ENCODE data around the gene GRK6. TPM values are rescaled to one million over a fixed set of nuclear protein-coding genes. Genes with fewer than 3 reads are reported as not detected.
A peak's percentile ranks its signal among the peaks of the same experiment; 100 is the strongest.

Gene GRK6
- total and polyA plus RNA-seq, 2 of the 4 experiments (the other 2 are of a cell fraction) = 25.3 to 30.1 TPM

DNA sequence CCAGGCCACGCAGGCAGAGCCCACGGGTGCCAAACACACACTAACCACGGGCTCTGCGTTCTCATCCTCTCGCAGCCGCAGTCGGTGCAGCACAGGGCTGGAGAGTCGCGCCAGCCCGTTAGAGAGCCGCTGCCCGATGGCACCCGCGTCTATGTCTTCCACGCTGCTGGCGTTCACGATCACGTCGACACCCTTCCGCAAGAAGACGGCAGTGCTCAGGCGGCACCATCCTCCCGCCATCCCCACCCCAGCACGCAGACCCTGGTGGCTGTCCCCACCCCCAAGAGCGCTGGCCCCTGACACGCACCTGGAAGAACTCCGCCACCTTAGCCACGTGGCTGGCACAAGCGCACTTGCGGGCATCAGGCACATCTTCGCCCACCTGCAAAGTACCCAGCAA, 41.0 kb downstream of the GRK6 start:
- CTCF ChIA-PET = interaction anchor here (1.7 kb wide), 1 partner anchor 10 kb away, joined by 5 read pairs; no protein-coding TSS in a partner anchor
- dilution Hi-C loops (cut with HindIII; ENCODE audit: low sequenced_read_pairs, unreplicated experiment) = no loop called here

More for the DNA sequence above, 41.0 kb downstream of the GRK6 start:
- Histone ChIP-seq H2BK20ac (ENCODE audit: low read depth, low read length) (no peak overlapping the region), H4K5ac (ENCODE audit: low read depth, low read length) (no peak overlapping the region), H3K14ac (replicated peaks; ENCODE audit: low read depth, low read length) (no peak overlapping the region), H4K91ac (ENCODE audit: insufficient read depth, low read depth, low read length) (no peak overlapping the region), H3K36me3 (ENCODE audit: control insufficient read depth, insufficient read depth, low read length) (peaks cover 61% of the 10 kb centered on the region), H3K27ac (ENCODE audit: insufficient read depth, low read length) (no peak overlapping the region), H3K4me3 (ENCODE audit: insufficient read depth, low read depth, low read length) (no peak overlapping the region), H3K4me1 (ENCODE audit: control insufficient read depth, insufficient read depth, low read length) (peaks cover 35% of the 10 kb centered on the region), H3K4me2 (ENCODE audit: low read depth, low read length) (no peak overlapping the region), H3K27me3 (ENCODE audit: control insufficient read depth, insufficient read depth, low read length) (no peaks in the 10 kb centered on the region), H2BK5ac (ENCODE audit: low read depth, low read length, poor library complexity, severe bottlenecking) (no peak overlapping the region), H3K4ac (ENCODE audit: low read depth, low read length) (no peak overlapping the region), H4K20me1 (ENCODE audit: insufficient read depth, low read length) (peaks cover 77% of the 10 kb centered on the region), H2AK9ac (replicated peaks; ENCODE audit: low read depth, low read length, poor library complexity) (peak overlapping the region; percentile 28), H2AFZ (replicated peaks; ENCODE audit: low read length, poor library complexity) (no peak overlapping the region), H3K56ac (ENCODE audit: extremely low read depth, insufficient read depth, low read length) (no peak overlapping the region), H2BK15ac (ENCODE audit: low read depth, low read length) (no peak overlapping the region), H2BK120ac (ENCODE audit: low read depth, low read length) (no peak overlapping the region), H3K9me1 (ENCODE audit: insufficient read depth, low read length) (peaks cover 35% of the 10 kb centered on the region), H4K8ac (ENCODE audit: low read depth in 2 of 2, low read length in 2 of 2) (no peak overlapping the region), H3K9me3 (ENCODE audit: control insufficient read depth, insufficient read depth, low read length) (no peaks in the 10 kb centered on the region), H2AK5ac (ENCODE audit: low read depth, low read length) (no peak overlapping the region), H3K23ac (ENCODE audit: low read depth, low read length) (no peak overlapping the region), H3K79me1 (ENCODE audit: low read depth in 1 of 2, low read length in 2 of 2) (peaks cover 32 to 83% of the 10 kb centered on the region in 2 experiments), H3K9ac (ENCODE audit: low read depth, low read length) (no peak overlapping the region), H3K18ac (ENCODE audit: low read depth, low read length) (no peak overlapping the region)
- intact Hi-C loops (cut with micrococcal nuclease) (no loop called here), in situ Hi-C loops (cut with MboI; ENCODE audit: low sequenced_read_pairs) (no loop called here)
- no peak for DNase-seq
- TF ChIP-seq, protein P1, sequence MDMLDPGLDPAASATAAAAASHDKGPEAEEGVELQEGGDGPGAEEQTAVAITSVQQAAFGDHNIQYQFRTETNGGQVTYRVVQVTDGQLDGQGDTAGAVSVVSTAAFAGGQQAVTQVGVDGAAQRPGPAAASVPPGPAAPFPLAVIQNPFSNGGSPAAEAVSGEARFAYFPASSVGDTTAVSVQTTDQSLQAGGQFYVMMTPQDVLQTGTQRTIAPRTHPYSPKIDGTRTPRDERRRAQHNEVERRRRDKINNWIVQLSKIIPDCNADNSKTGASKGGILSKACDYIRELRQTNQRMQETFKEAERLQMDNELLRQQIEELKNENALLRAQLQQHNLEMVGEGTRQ (IDR thresholded peaks at IDR 0.05; ENCODE audit: low read depth, low read length) = no peak
- no peak for TF ChIP-seq MXI1 (IDR thresholded peaks at IDR 0.05; ENCODE audit: borderline replicate concordance, low read depth, low read length)
- TF ChIP-seq, protein P2, sequence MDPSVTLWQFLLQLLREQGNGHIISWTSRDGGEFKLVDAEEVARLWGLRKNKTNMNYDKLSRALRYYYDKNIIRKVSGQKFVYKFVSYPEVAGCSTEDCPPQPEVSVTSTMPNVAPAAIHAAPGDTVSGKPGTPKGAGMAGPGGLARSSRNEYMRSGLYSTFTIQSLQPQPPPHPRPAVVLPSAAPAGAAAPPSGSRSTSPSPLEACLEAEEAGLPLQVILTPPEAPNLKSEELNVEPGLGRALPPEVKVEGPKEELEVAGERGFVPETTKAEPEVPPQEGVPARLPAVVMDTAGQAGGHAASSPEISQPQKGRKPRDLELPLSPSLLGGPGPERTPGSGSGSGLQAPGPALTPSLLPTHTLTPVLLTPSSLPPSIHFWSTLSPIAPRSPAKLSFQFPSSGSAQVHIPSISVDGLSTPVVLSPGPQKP (IDR thresholded peaks at IDR 0.05; ENCODE audit: borderline replicate concordance, low read depth, low read length) = no peak
- TF ChIP-seq POLR2A (IDR thresholded peaks at IDR 0.05; ENCODE audit: low read depth, low read length) = no peak
- TF ChIP-seq NFE2L2 (IDR thresholded peaks at IDR 0.05; ENCODE audit: low read depth, low read length) = no peak
- no peak for TF ChIP-seq MAZ (IDR thresholded peaks at IDR 0.05; ENCODE audit: borderline replicate concordance, low read depth, low read length)
- no peak for TF ChIP-seq RFX5 (IDR thresholded peaks at IDR 0.05; ENCODE audit: low read depth, low read length)
- no peak for TF ChIP-seq RAD21 (IDR thresholded peaks at IDR 0.05; ENCODE audit: low read length)
- TF ChIP-seq CHD1 (IDR thresholded peaks at IDR 0.05; ENCODE audit: low read depth, low read length) = no peak
- TF ChIP-seq CEBPB (IDR thresholded peaks at IDR 0.05; ENCODE audit: low read depth, low read length) = no peak
- no peak for TF ChIP-seq MAFK (IDR thresholded peaks at IDR 0.05; ENCODE audit: low read depth, low read length)
- no peak for ATAC-seq (ENCODE audit: low read depth)
- WGBS, 2 experiments (ENCODE audit: extremely low coverage in 2 of 2, insufficient read length in 1 of 2) = 98% methylated on average over 22 of the region's 31 CpGs; no CpG with 5 or more reads in 1 of the 2 experiments
- POLR2A ChIA-PET (ENCODE audit: unreplicated experiment) = no interaction called here
- BruUV-seq (replicated peaks) = TSS peak; percentile 72
